Right cardiac atrium (tissue), 5 donors: ENCODE data around the gene FRMD4A. TPM values are rescaled to one million over a fixed set of nuclear protein-coding genes. Genes with fewer than 3 reads are reported as not detected.
A peak's percentile ranks its signal among the peaks of the same experiment; 100 is the strongest.

ENCODE experiments used
- ATAC-seq, 2 donors: fragments of 200-7000 bp; cut with Tn5 transposase; one replicate each; pipeline versions ENCODE4 v1.8.0 to v1.9.1; 2020; ENCODE audit warnings: moderate library complexity in 2 of 2, mild to moderate bottlenecking in 1 of 2
- DNase-seq, 3 donors: peaks; one replicate each; pipeline ENCODE4 v3.0.0-alpha.2; 2020
- H3K27ac ChIP-seq: one replicate; pipeline ENCODE4 v1.5.1; 2013; ENCODE audit warnings: mild to moderate bottlenecking, low read length, control low read depth, moderate library complexity
- H3K27me3 ChIP-seq: one replicate; pipeline ENCODE4 v1.6.1; 2013; ENCODE audit not compliant: control insufficient read depth, insufficient read depth
- H3K4me1 ChIP-seq: one replicate; pipeline ENCODE4 v1.6.1; 2013; ENCODE audit warnings: low read length; ENCODE audit not compliant: control insufficient read depth, insufficient read depth
- H3K4me3 ChIP-seq: one replicate; pipeline ENCODE4 v1.5.1; 2013; ENCODE audit warnings: low read length, control low read depth
- H3K9me3 ChIP-seq: one replicate; pipeline ENCODE4 v1.6.1; 2013; ENCODE audit warnings: low read length; ENCODE audit not compliant: control insufficient read depth
- WGBS: extraction: QIAGEN DNeasy Blood & Tissue Kit; methylation state at CpG from one replicate; pipeline ENCODE4 v1.1.7; 2013; 5-methylcytosine and 5-hydroxymethylcytosine counted together
- intact Hi-C, 4 donors: fragments of 100-400 bp; cut with DNase I; formaldehyde crosslinking; loops; one replicate each; pipeline versions ENCODE4 v1.11.0 to v1.14.0; 2022 to 2023
- polyA plus RNA-seq: library from polyadenylated mRNA; stranded (reverse); fragments of 200-250 nt; gene quantifications from one replicate; pipeline ENCODE4 v1.2.3, GENCODE V29; 2013
- total RNA-seq, 4 donors: library from RNA; stranded (reverse); fragmentation: NEBNext Ultra II Directional; extraction: Animal tissue kit (Norgen Biotek cat#: 25700); gene quantifications; one replicate each; pipeline ENCODE4 v1.2.1, GENCODE V29; 2021
- donor health status: healthy with polysubstance abuse.
- donor health status: DM: no; HTN: yes; CAD: no.
- donor health status: DM: no; HTN: no; CAD: no.
- donor health status: DM: no; HTN: yes; CAD: no; lungs with severe emphysema.
- donor health status: DM: yes; HTN: yes; CAD: no.

The FRMD4A gene
- total and polyA plus RNA-seq, 5 donors, result 14.8 to 30.3 (median 25.1) TPM

GRCh38 chr10:14123139-14123538 is 207.6 kb downstream of the FRMD4A start:
- DNase-seq (no peak), ATAC-seq (no peak)
- no peaks in the 10 kb centered on the region for H3K4me1 ChIP-seq
- intact Hi-C loops, result no loop called here
- H3K9me3 ChIP-seq, result no peaks in the 10 kb centered on the region
- no peak overlapping the region for H3K4me3 ChIP-seq
- no peak overlapping the region for H3K27ac ChIP-seq
- 85% methylated on average over 5 of the region's 5 CpGs for WGBS
- H3K27me3 ChIP-seq, result no peaks in the 10 kb centered on the region

GRCh38 chr10:14120812-14121211 is 209.9 kb downstream of the FRMD4A start:
- intact Hi-C loops, result no loop called here
- 82% methylated on average over 2 of the region's 2 CpGs for WGBS
- Histone ChIP-seq H3K4me3 (no peak overlapping the region), H3K27me3 (no peaks in the 10 kb centered on the region), H3K9me3 (no peaks in the 10 kb centered on the region), H3K27ac (no peak overlapping the region), H3K4me1 (no peaks in the 10 kb centered on the region)
- no peak for ATAC-seq
- no peak for DNase-seq

GRCh38 chr10:14118953-14119352 is 211.8 kb downstream of the FRMD4A start:
- Histone ChIP-seq H3K4me3 (no peak overlapping the region), H3K27ac (no peak overlapping the region), H3K27me3 (no peaks in the 10 kb centered on the region), H3K4me1 (no peaks in the 10 kb centered on the region), H3K9me3 (no peaks in the 10 kb centered on the region)
- ATAC-seq (no peak), DNase-seq (no peak)
- intact Hi-C loops, result no loop called here
- WGBS, result 87% methylated on average over 4 of the region's 4 CpGs

GRCh38 chr10:14116837-14117236 is 213.9 kb downstream of the FRMD4A start:
- ATAC-seq, result no peak
- H3K27ac ChIP-seq, result no peak overlapping the region
- no peaks in the 10 kb centered on the region for H3K4me1 ChIP-seq
- H3K9me3 ChIP-seq, result no peaks in the 10 kb centered on the region
- no peaks in the 10 kb centered on the region for H3K27me3 ChIP-seq
- intact Hi-C loops, result no loop called here
- no peak for DNase-seq
- H3K4me3 ChIP-seq, result no peak overlapping the region

- no peak overlapping the region for H3K4me3 ChIP-seq
- no peaks in the 10 kb centered on the region for H3K27me3 ChIP-seq
- intact Hi-C loops, result no loop called here
- 95% methylated on average over 8 of the region's 8 CpGs for WGBS
- no peak for DNase-seq
- no peak for ATAC-seq
- H3K9me3 ChIP-seq, result no peaks in the 10 kb centered on the region
- H3K27ac ChIP-seq, result no peak overlapping the region
- H3K4me1 ChIP-seq, result no peaks in the 10 kb centered on the region
These were observed 214.7 kb downstream of the FRMD4A start for GRCh38 chr10:14116021-14116420.

- no peaks in the 10 kb centered on the region for H3K9me3 ChIP-seq
- DNase-seq, result no peak
- no peaks in the 10 kb centered on the region for H3K4me1 ChIP-seq
- 91% methylated on average over 2 of the region's 2 CpGs for WGBS
- H3K27ac ChIP-seq, result no peak overlapping the region
- ATAC-seq, result no peak
- H3K27me3 ChIP-seq, result no peaks in the 10 kb centered on the region
- intact Hi-C loops, result no loop called here
- no peak overlapping the region for H3K4me3 ChIP-seq
These were observed 215.9 kb downstream of the FRMD4A start for GRCh38 chr10:14114791-14115190.

GRCh38 chr10:14112056-14112455 is 218.7 kb downstream of the FRMD4A start:
- DNase-seq (no peak), ATAC-seq (no peak)
- intact Hi-C loops, result no loop called here
- H3K27ac ChIP-seq, result no peak overlapping the region
- no peaks in the 10 kb centered on the region for H3K4me1 ChIP-seq
- H3K4me3 ChIP-seq, result no peak overlapping the region
- WGBS, result 84% methylated on average over 5 of the region's 5 CpGs
- H3K27me3 ChIP-seq, result no peaks in the 10 kb centered on the region
- H3K9me3 ChIP-seq, result no peaks in the 10 kb centered on the region

GRCh38 chr10:14111208-14111607 is 219.5 kb downstream of the FRMD4A start:
- DNase-seq (no peak), ATAC-seq (no peak)
- no peaks in the 10 kb centered on the region for H3K27me3 ChIP-seq
- H3K9me3 ChIP-seq, result no peaks in the 10 kb centered on the region
- intact Hi-C loops, result no loop called here
- no peak overlapping the region for H3K4me3 ChIP-seq
- 89% methylated on average over 1 of the region's 1 CpG for WGBS
- no peak overlapping the region for H3K27ac ChIP-seq
- H3K4me1 ChIP-seq, result no peaks in the 10 kb centered on the region

- Histone ChIP-seq H3K4me1 (no peaks in the 10 kb centered on the region), H3K9me3 (no peaks in the 10 kb centered on the region), H3K27ac (no peak overlapping the region), H3K4me3 (no peak overlapping the region), H3K27me3 (no peaks in the 10 kb centered on the region)
- WGBS, result 94% methylated on average over 3 of the region's 3 CpGs
- DNase-seq (no peak), ATAC-seq (no peak)
- intact Hi-C loops, result no loop called here
These were observed 223.9 kb downstream of the FRMD4A start for GRCh38 chr10:14106828-14107227.

GRCh38 chr10:14102056-14102455 is 228.7 kb downstream of the FRMD4A start:
- DNase-seq, result no peak
- no peak for ATAC-seq
- H3K4me1 ChIP-seq, result no peaks in the 10 kb centered on the region
- intact Hi-C loops, result no loop called here
- H3K4me3 ChIP-seq, result no peak overlapping the region
- no peak overlapping the region for H3K27ac ChIP-seq
- H3K9me3 ChIP-seq, result no peaks in the 10 kb centered on the region
- 93% methylated on average over 8 of the region's 8 CpGs for whole genome bisulfite sequencing
- no peaks in the 10 kb centered on the region for H3K27me3 ChIP-seq

GRCh38 chr10:14099885-14100284 is 230.8 kb downstream of the FRMD4A start:
- intact Hi-C loops, result no loop called here
- DNase-seq, result no peak
- Histone ChIP-seq H3K4me1 (no peaks in the 10 kb centered on the region), H3K27me3 (no peaks in the 10 kb centered on the region), H3K27ac (no peak overlapping the region), H3K9me3 (no peaks in the 10 kb centered on the region), H3K4me3 (no peak overlapping the region)
- no peak for ATAC-seq
- WGBS, result 76% methylated on average over 8 of the region's 8 CpGs

- intact Hi-C loops, result loop anchor here (2.0 to 5.0 kb wide), 2 partner anchors 307 kb away; no protein-coding TSS in a partner anchor
- Histone ChIP-seq H3K4me1 (no peaks in the 10 kb centered on the region), H3K27me3 (no peaks in the 10 kb centered on the region), H3K27ac (no peak overlapping the region), H3K9me3 (no peaks in the 10 kb centered on the region), H3K4me3 (no peak overlapping the region)
- peak in 1 of 3 donors; percentile 59 for DNase-seq
- ATAC-seq, result peak in 1 of 2 donors; percentile 31
- 51% methylated on average over 14 of the region's 14 CpGs for WGBS
These were observed 236.8 kb downstream of the FRMD4A start for GRCh38 chr10:14093730-14094484.
